GM18511 (cell line): Measurements from ENCODE around the gene CCDC97.
"Not testable (repeated sequence)": the region's sequence is repeated elsewhere in the genome, so short reads cannot be mapped to it uniquely, and the experiment has no call there.

Experiments
- ATAC-seq: cut with Tn5 transposase; IDR thresholded peaks from one replicate; pipeline ENCODE4 v1.9.1; 2021; ENCODE audit warnings: mild to moderate bottlenecking, moderate library complexity; ENCODE audit not compliant: unreplicated experiment

The CCDC97 gene

DNA sequence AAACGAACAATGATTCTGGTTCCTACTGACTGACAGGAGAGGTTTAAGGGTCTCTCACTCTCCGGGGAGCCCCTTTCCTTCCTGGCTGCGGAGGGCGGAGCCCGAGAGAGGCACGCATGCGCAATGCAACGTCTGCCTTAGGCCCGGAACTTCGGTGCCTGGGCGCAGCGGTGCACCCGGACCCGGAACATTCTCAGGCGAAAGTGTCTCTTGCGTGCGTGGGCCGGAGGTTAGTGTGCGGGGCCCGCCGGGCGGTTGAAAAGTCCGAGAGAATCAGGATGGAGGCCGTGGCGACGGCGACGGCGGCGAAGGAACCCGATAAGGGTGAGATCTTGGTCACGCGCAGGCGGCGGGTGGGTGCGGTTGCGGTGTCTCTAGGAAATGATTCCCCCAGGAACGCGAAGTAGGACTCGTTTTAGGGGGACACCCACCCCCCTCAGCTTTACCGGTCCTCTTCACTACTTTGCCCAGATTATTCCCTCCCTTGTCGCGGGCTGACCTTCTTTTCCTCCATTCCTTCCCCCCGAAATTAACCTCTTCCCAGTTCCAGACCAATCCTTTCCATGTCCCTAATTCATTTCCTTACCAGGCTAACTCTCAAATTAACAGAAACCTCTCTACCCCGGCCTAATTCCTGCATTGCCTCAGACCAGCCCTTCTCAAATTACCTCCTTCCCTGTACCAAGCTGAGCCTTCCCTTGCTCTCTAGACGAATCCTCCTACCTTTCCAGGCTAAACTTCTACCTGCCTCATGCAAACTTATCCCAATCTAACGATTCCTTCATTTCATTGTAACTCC, at the start of gene CCDC97:
TSS of gene CCDC97 (plus strand) at position 140 of the 799 bp plus-strand sequence. CDS start at position 279, 139 bp downstream.
- ATAC-seq: peak; percentile 75

DNA sequence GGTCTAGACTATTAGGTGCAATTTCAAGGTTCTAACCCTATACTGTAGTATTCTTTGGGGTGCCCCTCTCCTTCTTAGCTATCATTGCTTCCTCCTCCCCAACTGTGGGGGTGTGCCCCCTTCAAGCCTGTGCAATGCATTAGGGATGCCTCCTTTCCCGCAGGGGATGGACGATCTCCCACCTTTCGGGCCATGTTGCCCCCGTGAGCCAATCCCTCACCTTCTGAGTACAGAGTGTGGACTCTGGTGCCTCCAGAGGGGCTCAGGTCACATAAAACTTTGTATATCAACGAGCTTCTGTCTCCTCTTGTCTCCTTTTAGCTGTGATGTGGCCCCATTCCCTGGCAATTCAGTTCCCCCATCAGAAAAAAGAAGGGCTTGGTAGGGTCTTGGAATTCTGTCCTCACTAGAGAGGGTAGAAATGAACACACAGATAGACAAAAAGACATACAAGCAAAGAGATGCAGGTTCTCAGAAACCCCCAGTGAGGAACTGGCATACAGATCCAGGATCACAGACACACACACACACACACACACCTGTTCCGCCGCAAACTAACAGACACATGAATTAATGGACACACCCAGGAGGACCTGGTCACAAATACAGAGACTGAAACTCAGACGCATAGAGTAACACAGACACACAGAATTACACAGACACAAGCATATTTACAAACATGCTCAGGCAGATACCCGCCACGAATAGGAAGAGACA, 48.3 kb upstream of the CCDC97 start:
- no peak for ATAC-seq

DNA sequence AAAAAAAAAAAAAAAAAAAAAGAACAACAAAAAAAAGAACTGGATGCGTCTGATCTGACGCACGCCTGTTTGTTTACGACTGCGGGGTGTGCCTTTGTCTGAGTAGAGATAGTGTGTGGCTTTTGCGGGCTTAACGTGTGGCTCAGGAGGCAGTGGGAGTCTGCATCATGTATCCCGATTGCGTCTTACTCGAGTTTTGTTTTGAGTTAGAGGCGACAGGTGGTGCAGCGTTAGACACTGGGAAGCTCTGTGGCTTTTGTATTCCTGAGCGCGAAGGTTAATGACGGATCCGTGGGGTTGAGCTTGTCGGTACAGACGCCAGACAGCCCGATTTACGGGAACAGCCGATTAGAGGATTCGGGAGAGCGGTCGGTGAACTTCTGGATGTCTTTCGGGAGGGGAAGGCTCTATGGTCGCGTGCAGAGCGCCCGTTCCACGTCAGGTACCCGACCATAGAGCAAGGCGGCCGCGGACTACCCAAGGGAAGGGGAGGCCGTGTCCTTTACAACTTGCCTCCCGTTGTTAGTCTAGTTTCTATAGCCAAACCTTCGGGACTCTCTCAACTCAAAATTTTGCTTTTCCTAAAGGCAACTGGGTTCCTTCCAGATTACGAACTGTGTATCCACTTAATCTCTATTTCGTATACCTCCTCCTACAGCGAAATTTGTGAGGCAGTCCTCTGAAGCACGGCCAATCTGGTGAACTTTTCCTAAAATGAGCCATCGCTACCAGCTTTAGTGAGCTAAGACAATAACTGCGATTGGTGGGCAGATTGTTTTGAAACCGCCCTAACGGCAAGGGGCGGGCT, 46.7 kb upstream of the CCDC97 start:
- ATAC-seq: peak; percentile 11

DNA sequence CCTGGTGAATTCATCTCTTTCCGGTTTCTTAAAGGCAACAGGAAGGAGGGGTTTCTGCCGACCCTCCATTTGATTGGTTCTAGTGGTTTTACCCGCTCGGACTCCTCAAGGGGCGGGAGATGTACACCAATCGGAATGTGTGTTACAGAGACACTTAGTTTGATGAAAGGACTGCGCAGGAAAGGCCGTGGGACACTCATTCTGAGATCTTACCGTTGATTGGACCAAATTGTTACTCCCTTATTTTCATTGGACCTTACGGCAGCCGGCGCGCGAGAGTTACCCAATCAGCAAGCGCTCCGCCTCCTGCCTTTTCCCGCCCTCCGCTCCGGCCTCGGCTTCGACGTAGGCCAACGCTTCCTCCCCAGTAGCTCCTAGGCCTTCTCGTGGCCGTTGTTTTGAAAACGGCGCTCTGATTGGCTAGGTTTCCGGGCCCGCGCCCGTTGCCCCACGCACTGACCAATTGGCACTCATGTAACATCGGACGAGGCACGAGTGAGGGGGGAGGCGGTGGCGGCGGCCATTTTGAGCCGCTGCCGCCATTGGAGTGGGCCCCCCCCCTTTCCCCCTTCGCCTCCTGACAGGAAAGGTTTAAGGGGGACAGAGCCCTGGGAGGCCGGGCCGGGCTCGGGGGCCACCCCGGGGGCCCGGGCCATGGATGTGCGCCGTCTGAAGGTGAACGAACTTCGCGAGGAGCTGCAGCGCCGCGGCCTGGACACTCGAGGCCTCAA, 46.0 kb upstream of the CCDC97 start, which contains the start of gene HNRNPUL1:
TSS of gene HNRNPUL1 (plus strand) at position 523 of the 731 bp plus-strand sequence. CDS start at position 655, 132 bp downstream.
- ATAC-seq: peak; percentile 69

DNA sequence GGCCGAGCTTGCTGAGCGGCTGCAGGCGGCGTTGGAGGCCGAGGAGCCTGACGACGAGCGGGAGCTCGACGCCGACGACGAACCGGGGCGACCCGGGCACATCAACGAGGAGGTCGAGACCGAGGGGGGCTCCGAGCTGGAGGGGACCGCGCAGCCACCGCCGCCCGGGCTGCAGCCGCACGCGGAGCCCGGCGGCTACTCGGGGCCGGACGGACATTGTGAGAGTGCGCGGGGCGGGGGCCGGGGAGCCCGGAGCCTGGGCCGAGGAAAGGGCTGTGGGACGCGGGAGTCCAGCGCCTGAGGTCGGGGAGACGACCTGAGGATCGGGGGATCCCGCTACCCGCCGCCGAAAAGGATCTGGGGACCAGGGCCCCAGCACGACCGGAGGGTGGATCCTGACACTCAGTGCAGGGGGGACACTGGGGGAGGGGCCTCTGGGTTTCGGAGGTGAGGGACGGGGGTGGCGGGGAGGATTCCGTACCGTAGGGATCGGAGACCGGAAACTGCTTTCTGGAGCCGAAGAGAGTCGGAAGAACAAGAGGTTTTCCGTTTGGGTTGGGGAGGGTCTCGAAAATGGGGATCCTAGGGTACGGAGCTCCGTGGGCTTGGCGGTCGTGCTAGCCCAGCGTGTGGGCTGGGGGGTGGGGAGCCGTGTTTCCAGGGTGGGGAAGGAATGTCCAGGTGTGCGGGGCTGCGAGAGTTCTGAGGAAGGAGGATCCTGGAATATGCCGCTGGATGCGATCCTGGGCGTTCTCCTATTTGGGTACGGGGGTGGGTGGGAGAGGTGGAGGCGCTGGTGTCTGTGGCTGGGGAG, 45.2 kb upstream of the CCDC97 start:
- ATAC-seq: peak; percentile 1

DNA sequence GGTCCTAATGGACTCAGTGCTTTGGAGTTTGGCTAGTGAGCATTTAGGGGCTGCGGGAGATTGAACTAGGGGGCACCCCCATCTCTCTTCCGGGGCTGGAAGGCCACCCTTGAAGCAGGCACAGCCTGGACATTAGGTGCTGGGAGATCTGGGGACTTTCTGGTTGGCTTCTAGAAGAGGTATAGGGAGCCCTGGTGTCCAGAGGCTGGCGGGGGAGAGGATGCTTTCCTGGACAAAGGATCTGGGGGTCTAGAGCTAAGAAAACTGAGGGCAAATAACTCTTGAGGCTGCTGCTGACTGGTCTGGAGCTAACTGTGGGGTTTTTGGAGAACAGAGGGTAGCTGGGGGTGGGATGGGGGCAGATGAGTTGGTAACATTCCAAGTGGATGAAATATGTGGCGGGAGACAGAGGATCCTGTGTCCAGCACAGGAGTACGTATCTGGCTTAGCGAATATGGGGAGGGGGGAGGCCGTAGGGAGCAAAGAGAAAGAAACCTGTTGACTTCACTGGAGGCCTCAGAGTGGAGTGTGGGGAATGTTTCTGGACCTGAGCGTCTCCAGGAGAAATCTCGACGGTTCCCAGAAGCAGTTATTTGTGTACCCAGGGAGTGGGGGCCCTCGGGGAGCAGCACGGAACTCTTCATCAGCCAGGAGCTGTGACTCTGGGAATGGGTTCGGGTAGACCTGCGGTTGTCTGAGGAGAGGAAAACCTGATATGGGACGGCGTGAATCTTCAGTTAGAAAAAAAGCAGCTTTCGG, 44.4 kb upstream of the CCDC97 start:
- no peak for ATAC-seq

DNA sequence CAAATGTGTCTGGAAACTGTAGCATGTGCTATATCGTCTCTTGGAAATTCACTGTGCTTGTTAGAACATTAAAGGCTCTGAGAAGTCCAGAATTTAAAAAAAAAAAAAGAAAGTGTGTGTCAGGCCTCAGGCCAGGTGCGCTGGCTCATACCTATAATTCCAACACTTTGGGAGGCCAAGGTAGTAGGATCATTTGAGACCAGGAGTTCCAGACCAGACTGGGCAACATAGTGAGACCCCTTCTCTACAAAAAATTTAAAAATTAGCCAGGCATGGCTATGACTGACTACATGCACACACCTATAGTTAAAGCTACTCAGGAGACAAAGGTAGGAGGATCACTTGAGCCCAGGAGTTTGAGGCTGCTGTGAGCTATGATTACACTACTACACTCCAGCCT, 40.9 kb upstream of the CCDC97 start:
- ATAC-seq: no peak

DNA sequence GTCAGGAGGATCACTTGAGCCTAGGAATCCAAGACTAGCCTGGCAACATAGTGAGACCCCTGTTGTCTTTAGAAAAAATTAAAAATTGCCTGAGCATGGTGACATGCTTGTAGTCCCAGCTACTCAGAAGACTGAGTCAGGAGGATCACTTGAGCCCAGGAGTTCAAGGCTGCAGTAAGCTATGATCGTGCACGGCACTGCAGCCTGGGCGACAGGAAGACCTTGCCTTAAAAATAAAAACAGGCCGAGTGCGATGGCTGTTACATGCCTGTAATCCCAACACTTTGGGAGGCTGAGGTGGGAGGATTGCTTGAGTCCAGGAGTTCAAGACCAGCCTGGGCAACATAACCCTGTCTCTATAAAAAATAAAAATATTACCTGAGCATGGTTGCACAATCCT, 40.4 kb upstream of the CCDC97 start:
- no peak for ATAC-seq

DNA sequence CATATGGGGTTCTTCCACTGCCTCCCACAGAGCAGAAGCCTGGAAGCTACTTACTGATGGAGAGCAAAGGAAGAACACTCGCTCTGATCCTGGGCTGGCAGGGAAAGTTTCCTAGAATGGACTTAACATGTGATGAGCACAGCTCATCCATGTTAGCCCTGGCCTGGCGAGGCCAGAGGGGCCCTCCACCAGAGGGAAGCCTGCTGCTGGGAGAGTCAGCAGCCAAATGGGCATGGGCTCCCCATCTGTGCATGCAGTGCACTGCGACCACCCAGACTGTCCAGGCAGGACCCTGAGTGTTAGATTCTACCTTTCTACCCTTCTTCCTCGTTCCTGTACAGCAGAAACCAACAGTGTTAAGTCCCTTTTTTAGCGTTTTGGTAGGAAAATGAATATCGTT, 36.9 kb upstream of the CCDC97 start:
- ATAC-seq: no peak

DNA sequence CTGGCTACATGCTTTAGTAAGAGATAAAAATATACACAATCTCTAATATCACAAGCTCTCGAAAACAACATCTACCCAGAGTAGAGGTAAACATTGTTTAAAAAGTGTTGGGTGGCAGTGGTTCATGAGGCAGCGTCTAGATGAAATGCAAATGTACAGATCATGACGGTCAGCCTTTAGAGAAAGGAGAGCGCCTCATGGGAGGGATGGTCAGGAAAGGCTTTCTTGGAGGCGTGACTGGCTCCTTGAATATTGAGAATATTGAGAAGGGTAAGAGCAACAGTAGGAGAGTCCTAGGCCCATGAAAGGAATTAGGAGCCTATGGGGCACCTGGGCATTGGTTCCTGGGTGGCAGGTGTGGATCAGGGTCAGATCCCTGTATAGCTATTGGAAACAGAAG, 35.2 kb upstream of the CCDC97 start:
- no peak for ATAC-seq

DNA sequence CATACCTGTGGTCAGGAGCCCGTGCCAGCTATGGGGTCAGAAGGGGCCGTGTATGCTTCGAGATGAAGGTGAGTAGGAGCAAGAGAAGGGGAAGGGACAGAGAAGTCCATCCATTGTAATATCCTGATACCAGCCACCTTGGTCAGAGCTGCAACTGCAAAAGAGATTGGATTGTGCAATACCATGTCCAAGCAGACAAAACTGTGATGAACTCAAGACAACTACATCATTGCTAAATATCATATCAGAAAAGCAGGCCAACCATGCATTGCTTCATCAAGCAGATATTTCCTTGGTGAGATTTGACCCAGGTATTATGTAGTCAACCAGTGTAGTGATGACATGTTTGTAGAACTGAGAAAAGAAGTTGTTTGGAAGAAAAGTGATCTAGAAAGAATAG, 33.7 kb upstream of the CCDC97 start:
- no peak for ATAC-seq

DNA sequence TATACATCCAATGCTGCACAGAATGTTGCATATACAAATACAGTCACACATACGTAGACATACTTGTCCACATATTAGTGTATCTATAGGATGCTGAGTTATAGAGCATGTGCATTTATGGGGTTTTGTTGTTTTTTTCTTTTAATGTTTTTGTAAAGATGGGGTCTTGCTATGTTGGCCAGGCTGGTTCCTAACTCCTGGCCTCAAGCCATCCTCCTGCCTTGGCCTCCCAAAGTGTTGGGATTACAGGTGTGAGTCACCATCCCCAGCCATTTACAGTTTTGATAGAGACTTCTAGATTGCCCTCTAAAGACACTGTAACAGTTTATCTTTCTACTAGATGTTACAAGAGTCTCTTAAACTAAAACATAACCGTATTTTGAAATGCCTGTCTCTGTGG, 31.5 kb upstream of the CCDC97 start:
- ATAC-seq: no peak

DNA sequence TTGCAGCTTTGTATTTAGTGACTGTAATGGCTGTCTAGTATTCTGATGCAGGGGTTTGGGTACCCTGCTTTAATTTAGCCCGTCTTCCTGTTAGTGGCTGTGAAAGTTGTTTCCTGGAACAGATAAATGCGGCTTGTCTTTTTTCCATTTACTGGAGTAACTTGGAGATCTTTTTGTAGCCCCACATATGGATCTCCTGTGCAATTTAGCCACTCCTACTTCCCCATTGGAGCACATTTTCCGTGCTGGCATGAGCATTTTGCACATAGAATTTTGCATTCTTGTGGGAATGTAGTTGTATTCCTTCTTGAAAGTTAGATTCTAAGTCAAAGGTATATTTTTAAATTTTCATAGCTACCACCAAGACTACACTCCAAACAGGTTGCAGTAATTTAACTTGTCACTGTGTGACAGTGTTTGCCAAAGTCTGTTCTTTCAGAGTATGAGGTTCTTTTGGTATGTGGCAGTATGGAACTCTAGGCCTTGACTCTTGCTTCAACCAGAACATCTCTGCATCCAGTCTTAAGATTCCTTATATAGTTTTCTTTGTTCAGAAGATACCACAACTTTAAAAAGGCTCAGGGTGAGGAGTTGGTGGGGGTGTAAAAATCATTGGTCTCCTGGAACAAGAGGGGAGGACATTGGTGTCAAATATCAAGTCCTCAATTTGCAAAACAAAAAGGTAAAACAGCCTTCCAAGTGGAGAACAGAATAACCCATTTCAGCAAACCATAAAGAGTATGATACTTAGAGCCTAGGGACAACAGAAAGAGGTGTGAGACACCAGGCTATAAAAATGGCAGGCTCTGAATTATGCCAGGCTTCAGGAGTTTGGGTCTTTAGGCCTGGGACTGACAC, 21.1 kb upstream of the CCDC97 start:
- ATAC-seq: no peak

DNA sequence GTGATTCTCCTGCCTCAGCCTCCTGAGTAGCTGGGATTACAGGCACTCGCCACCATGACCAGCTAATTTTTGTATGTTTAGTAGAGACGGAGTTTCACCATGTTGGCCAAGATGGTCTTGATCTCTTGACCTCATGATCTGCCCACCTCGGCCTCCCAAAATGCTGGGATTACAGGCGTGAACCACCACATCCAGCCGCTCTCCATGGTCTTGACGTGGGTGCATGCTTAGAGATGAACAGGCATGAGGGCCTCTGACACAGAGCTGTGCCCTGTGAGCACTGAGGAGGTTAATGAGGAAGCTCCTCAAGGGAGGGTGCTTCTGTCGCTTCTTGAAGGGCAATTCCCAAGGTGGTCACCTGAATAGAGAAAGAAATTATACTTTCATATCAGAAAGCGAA, 20.2 kb upstream of the CCDC97 start:
- not testable (repeated sequence) for ATAC-seq

DNA sequence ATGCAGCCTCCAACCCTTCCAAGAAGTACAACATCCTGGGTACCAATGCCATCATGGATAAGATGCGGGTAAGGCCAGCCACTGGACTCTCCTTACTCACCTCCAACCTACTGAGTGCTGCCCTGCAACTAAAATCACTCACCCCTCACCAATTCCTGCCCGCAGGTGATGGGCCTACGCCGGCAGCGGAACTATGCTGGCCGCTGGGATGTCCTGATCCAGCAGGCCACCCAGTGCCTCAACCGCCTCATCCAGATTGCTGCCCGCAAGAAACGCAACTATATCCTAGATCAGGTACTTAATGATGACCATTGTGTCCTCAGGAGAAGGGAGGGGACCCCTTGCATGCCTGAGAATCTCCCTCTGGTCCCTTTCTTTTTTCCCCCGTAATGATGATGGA, 15.6 kb upstream of the CCDC97 start:
- ATAC-seq: no peak

DNA sequence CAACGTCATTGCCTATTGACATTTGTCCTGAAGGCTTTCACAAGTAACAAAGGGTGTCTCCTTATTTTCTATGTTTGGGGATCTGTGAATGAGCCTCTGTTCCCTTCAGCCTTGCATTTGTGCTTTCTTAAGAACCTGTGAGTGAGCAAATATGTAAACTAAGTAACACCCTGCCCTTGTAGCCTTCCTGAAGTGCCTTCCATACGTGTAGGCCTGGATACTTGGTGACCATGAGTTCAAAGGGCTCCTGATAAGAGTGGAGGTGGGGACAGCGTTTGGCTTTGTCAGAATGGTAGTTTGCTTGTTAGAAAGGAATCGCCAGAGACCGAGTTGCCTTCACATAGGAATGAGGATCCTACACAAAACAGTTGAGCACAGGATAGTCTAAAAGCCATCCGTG, 14.5 kb upstream of the CCDC97 start:
- ATAC-seq: no peak

DNA sequence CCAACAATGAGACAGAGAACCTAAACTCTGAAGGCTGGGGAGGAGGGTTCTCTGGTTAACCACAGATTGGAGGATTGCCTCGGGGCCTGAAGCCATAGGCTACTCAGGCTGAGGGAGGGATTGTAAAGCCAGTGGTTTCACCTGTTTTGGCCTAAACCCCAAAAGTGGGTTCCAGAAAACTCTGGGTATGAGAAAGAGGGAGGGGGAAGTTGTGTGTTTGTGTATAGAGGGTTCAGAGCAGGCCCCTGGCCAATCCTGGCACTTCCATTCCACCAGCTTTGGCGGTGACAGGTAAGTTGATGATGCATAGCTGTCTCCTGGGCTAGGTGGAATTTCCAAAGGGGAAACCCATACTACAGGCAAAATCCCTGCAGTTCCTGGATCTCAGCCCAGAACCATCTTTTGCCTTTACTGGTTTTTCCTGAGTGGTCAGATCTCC, 13.5 kb upstream of the CCDC97 start:
- ATAC-seq: no peak
